ENCODE data around the gene DNAJA3. TPM values are rescaled to one million over a fixed set of nuclear protein-coding genes. Genes with fewer than 3 reads are reported as not detected.

The DNAJA3 gene
- total RNA-seq, 1 experiment from 2014 or later = 93.3 TPM

GRCh38 chr16:4377573-4378154, 48.0 kb upstream of the DNAJA3 start:
- peaks cover 11% of the 10 kb centered on the region; the same call in 1 of the 2 replicates for H3K79me2 ChIP-seq (ENCODE audit: insufficient read depth, low read length)
- no peak overlapping the region for H2AFZ ChIP-seq (ENCODE audit: low read depth, low read length, poor library complexity, severe bottlenecking)
- TF ChIP-seq CTCF (IDR thresholded peaks at IDR 0.05 in 2 of 3, conservative IDR thresholded peaks at IDR 0.05 in 1 of 3; ENCODE audit: borderline replicate concordance in 1 of 3, insufficient read depth in 1 of 3, low read depth in 2 of 3, low read length in 2 of 3) (peak in 2 of 3 experiments; percentile 11 to 27; a peak in 3 of 6 replicates), SP1 (IDR thresholded peaks at IDR 0.05; ENCODE audit: low read depth) (no peak)
- CTCF ChIA-PET = no interaction called here
- H3K9me3 ChIP-seq (ENCODE audit: control insufficient read depth in 1 of 2, insufficient read depth in 1 of 2, low read depth in 1 of 2, low read length in 2 of 2) = no peaks in the 10 kb centered on the region
- no peak overlapping the region for H3K4me2 ChIP-seq (ENCODE audit: low read length)
- H3K9ac ChIP-seq (ENCODE audit: low read length) = no peak overlapping the region
- BruUV-seq (replicated peaks) = no TSS peak
- no peaks in the 10 kb centered on the region for H3K27me3 ChIP-seq (ENCODE audit: insufficient read depth, low read length)
- ATAC-seq = no peak
- intact Hi-C loops (cut with micrococcal nuclease) = no loop called here
- peaks cover 27 to 53% of the 10 kb centered on the region in 2 experiments for H3K4me1 ChIP-seq (ENCODE audit: control insufficient read depth in 1 of 2, insufficient read depth in 2 of 2, low read length in 2 of 2)
- no peaks in the 10 kb centered on the region for H3K9me2 ChIP-seq (ENCODE audit: insufficient read depth)
- no peak overlapping the region for H3K4me3 ChIP-seq (replicated peaks in 1 of 2; ENCODE audit: low read depth in 1 of 2, low read length in 2 of 2)
- no peak overlapping the region for H3K27ac ChIP-seq (ENCODE audit: low read depth, low read length)
- POLR2A ChIA-PET = no interaction called here
- H3K36me3 ChIP-seq (ENCODE audit: control insufficient read depth in 1 of 2, insufficient read depth in 2 of 2, low read length in 2 of 2) = no peaks in the 10 kb centered on the region
- no peaks in the 10 kb centered on the region for H4K20me1 ChIP-seq (ENCODE audit: insufficient read depth)
- no peak for DNase-seq (ENCODE audit: low read depth, low spot score)
- RAD21 ChIA-PET (ENCODE audit: low non-redundant PET in 1 of 2, low total read pairs in 2 of 2, uncharacterized antibody in 2 of 2, unreplicated experiment in 2 of 2) = no interaction called here

DNA sequence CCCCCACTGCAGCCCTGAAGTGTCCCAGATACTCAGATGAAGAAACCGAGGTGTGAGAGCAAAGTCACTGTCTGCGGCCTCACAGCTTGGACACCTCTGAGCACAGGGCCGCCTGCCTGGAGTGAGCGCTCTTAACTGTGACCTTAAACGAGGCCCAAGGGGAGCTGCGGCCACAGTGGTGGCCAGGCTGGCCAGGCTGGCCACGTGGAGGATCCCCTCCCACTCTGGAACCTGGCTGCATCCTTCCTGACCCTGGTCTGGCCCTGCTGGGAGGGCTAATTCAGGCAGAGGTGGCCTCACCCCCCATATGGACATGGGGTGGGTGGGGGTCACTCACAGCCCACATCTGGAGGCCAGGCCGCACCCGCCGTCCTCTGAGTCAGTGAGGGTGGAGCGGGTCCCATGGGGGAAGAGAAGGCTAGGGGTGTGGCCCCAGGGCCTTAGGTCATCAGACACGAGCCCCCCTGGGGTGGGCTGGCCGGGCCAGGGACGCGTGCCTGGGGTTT, 47.5 kb upstream of the DNAJA3 start:
- Histone ChIP-seq H3K36me3 (ENCODE audit: control insufficient read depth in 1 of 2, insufficient read depth in 2 of 2, low read length in 2 of 2) (no peaks in the 10 kb centered on the region), H2AFZ (ENCODE audit: low read depth, low read length, poor library complexity, severe bottlenecking) (no peak overlapping the region), H3K27me3 (ENCODE audit: insufficient read depth, low read length) (no peaks in the 10 kb centered on the region), H3K79me2 (ENCODE audit: insufficient read depth, low read length) (peaks cover 9% of the 10 kb centered on the region; the same call in 1 of the 2 replicates), H3K4me1 (ENCODE audit: control insufficient read depth in 1 of 2, insufficient read depth in 2 of 2, low read length in 2 of 2) (peaks cover 22 to 48% of the 10 kb centered on the region in 2 experiments), H3K27ac (ENCODE audit: low read depth, low read length) (no peak overlapping the region), H3K9ac (ENCODE audit: low read length) (no peak overlapping the region), H3K9me3 (ENCODE audit: control insufficient read depth in 1 of 2, insufficient read depth in 1 of 2, low read depth in 1 of 2, low read length in 2 of 2) (no peaks in the 10 kb centered on the region), H3K4me2 (ENCODE audit: low read length) (no peak overlapping the region), H3K9me2 (ENCODE audit: insufficient read depth) (no peaks in the 10 kb centered on the region), H3K4me3 (replicated peaks in 1 of 2; ENCODE audit: low read depth in 1 of 2, low read length in 2 of 2) (no peak overlapping the region), H4K20me1 (ENCODE audit: insufficient read depth) (no peaks in the 10 kb centered on the region)
- ChIA-PET POLR2A (no interaction called here), RAD21 (ENCODE audit: low non-redundant PET in 1 of 2, low total read pairs in 2 of 2, uncharacterized antibody in 2 of 2, unreplicated experiment in 2 of 2) (no interaction called here), CTCF (no interaction called here)
- DNase-seq (ENCODE audit: low read depth, low spot score) (no peak), ATAC-seq (no peak)
- BruUV-seq (replicated peaks) = no TSS peak
- intact Hi-C loops (cut with micrococcal nuclease) = no loop called here
- no peak for TF ChIP-seq ZNF274 (IDR thresholded peaks at IDR 0.05; ENCODE audit: low read depth, low read length)
- TF ChIP-seq YY1 (IDR thresholded peaks at IDR 0.05; ENCODE audit: extremely low read depth, insufficient replicate concordance, low read depth, low read length) = no peak
- TF ChIP-seq EZH2 (IDR thresholded peaks at IDR 0.05) = no peak
- no peak for TF ChIP-seq SIN3A (IDR thresholded peaks at IDR 0.05; ENCODE audit: low read depth)
- no peak for TF ChIP-seq REST (IDR thresholded peaks at IDR 0.05; ENCODE audit: low read depth)
- TF ChIP-seq EGR1 (IDR thresholded peaks at IDR 0.05; ENCODE audit: low read depth) = no peak
- TF ChIP-seq SP1 (IDR thresholded peaks at IDR 0.05; ENCODE audit: low read depth) = no peak
- no peak for TF ChIP-seq ELF1 (IDR thresholded peaks at IDR 0.05; ENCODE audit: borderline replicate concordance, low read depth)
- TF ChIP-seq CTCF (IDR thresholded peaks at IDR 0.05 in 2 of 3, conservative IDR thresholded peaks at IDR 0.05 in 1 of 3; ENCODE audit: borderline replicate concordance in 1 of 3, insufficient read depth in 1 of 3, low read depth in 2 of 3, low read length in 2 of 3) = no peak
- TF ChIP-seq JUND (IDR thresholded peaks at IDR 0.05) = no peak
- TF ChIP-seq ZFX (IDR thresholded peaks at IDR 0.05) = no peak
